Lower lobe of right lung (tissue), 2 donors: ENCODE measurements around the gene GRIP1. TPM values are rescaled to one million over a fixed set of nuclear protein-coding genes. Genes with fewer than 3 reads are reported as not detected.

Experiments
- ATAC-seq, 2 donors: fragments of 200-7000 bp; cut with Tn5 transposase; one replicate each; pipeline ENCODE4 v1.9.1; 2020 to 2022; ENCODE audit warnings: mild to moderate bottlenecking in 2 of 2, moderate library complexity in 2 of 2
- DNase-seq: peaks from one replicate; pipeline ENCODE4 v3.0.0-alpha.2; 2020
- H3K27ac ChIP-seq: fragments of 200-600 bp; one replicate; pipeline ENCODE4 v1.8.0; 2022
- H3K27me3 ChIP-seq: fragments of 200-600 bp; one replicate; pipeline ENCODE4 v1.8.0; 2022; ENCODE audit warnings: low read depth
- H3K36me3 ChIP-seq: fragments of 200-600 bp; one replicate; pipeline ENCODE4 v1.8.0; 2022; ENCODE audit warnings: mild to moderate bottlenecking
- H3K4me1 ChIP-seq: fragments of 200-600 bp; one replicate; pipeline ENCODE4 v1.8.0; 2022
- H3K4me3 ChIP-seq: fragments of 200-600 bp; one replicate; pipeline ENCODE4 v1.8.0; 2022; ENCODE audit warnings: mild to moderate bottlenecking
- H3K9me3 ChIP-seq: fragments of 200-600 bp; one replicate; pipeline ENCODE4 v1.8.0; 2022
- CTCF ChIP-seq: fragments of 200-600 bp; IDR thresholded peaks from one replicate; pipeline ENCODE4 v1.8.0; 2022; ENCODE audit warnings: antibody characterized with exemption, mild to moderate bottlenecking
- intact Hi-C: fragments of 100-400 bp; cut with DNase I; formaldehyde crosslinking; loops from one replicate; pipeline ENCODE4 v1.11.0; 2022
- long read RNA-seq: library from polyadenylated mRNA; unstranded; transcript quantifications from one replicate; pipeline ENCODE4 v2.0.0, GENCODE V29; 2021
- total RNA-seq: library from RNA; stranded (reverse); fragmentation: NEBNext Ultra II Directional; extraction: Animal tissue kit (Norgen Biotek cat#: 25700); gene quantifications from one replicate; pipeline ENCODE4 v1.2.1, GENCODE V29; 2021
- donor health status: DM: no; HTN: yes; CAD: no; lungs with severe emphysema.

The GRIP1 gene, protein sequence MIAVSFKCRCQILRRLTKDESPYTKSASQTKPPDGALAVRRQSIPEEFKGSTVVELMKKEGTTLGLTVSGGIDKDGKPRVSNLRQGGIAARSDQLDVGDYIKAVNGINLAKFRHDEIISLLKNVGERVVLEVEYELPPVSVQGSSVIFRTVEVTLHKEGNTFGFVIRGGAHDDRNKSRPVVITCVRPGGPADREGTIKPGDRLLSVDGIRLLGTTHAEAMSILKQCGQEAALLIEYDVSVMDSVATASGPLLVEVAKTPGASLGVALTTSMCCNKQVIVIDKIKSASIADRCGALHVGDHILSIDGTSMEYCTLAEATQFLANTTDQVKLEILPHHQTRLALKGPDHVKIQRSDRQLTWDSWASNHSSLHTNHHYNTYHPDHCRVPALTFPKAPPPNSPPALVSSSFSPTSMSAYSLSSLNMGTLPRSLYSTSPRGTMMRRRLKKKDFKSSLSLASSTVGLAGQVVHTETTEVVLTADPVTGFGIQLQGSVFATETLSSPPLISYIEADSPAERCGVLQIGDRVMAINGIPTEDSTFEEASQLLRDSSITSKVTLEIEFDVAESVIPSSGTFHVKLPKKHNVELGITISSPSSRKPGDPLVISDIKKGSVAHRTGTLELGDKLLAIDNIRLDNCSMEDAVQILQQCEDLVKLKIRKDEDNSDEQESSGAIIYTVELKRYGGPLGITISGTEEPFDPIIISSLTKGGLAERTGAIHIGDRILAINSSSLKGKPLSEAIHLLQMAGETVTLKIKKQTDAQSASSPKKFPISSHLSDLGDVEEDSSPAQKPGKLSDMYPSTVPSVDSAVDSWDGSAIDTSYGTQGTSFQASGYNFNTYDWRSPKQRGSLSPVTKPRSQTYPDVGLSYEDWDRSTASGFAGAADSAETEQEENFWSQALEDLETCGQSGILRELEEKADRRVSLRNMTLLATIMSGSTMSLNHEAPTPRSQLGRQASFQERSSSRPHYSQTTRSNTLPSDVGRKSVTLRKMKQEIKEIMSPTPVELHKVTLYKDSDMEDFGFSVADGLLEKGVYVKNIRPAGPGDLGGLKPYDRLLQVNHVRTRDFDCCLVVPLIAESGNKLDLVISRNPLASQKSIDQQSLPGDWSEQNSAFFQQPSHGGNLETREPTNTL
- total RNA-seq: 4.3 TPM
- long read RNA-seq, partial matches to known transcripts: 0 of 4 reads
- long read RNA-seq, other reads (novel, unspliced or antisense): 4 of 4 reads

GRCh38 chr12:66678338-66679275, at the start of gene GRIP1:
Gene GRIP1 (minus strand): TSS chr12:66679076. CDS start chr12:66678904, 172 bp downstream.
- TF ChIP-seq CTCF: no peak
- Histone ChIP-seq H3K27ac (no peak within 1 kb of the TSS), H3K4me1 (no peaks in the 10 kb centered on the region), H3K36me3 (no peaks in the 10 kb centered on the region), H3K27me3 (no peaks in the 10 kb centered on the region), H3K9me3 (no peaks in the 10 kb centered on the region), H3K4me3 (no peak within 1 kb of the TSS)
- DNase-seq (no peak), ATAC-seq (no peak)
- intact Hi-C loops: no loop called here

- no peak for ATAC-seq
Measured at GRCh38 chr12:66726556-66726955, 47.7 kb upstream of the GRIP1 start.

GRCh38 chr12:66725031-66725430, 46.2 kb upstream of the GRIP1 start:
- no peak overlapping the region for H3K27ac ChIP-seq
- no peak for DNase-seq
- no peak for ATAC-seq
- H3K4me1 ChIP-seq: no peaks in the 10 kb centered on the region
- H3K27me3 ChIP-seq: no peaks in the 10 kb centered on the region
- H3K4me3 ChIP-seq: no peak overlapping the region
- intact Hi-C loops: no loop called here
- H3K36me3 ChIP-seq: no peaks in the 10 kb centered on the region
- no peak for TF ChIP-seq CTCF
- no peaks in the 10 kb centered on the region for H3K9me3 ChIP-seq

More at GRCh38 chr12:66726556-66726955, 47.7 kb upstream of the GRIP1 start:
- H3K27ac ChIP-seq: no peak overlapping the region
- TF ChIP-seq CTCF: no peak
- H3K4me1 ChIP-seq: no peaks in the 10 kb centered on the region
- no peaks in the 10 kb centered on the region for H3K9me3 ChIP-seq
- DNase-seq: no peak
- no peak overlapping the region for H3K4me3 ChIP-seq
- H3K27me3 ChIP-seq: no peaks in the 10 kb centered on the region
- H3K36me3 ChIP-seq: no peaks in the 10 kb centered on the region
- intact Hi-C loops: no loop called here

DNA sequence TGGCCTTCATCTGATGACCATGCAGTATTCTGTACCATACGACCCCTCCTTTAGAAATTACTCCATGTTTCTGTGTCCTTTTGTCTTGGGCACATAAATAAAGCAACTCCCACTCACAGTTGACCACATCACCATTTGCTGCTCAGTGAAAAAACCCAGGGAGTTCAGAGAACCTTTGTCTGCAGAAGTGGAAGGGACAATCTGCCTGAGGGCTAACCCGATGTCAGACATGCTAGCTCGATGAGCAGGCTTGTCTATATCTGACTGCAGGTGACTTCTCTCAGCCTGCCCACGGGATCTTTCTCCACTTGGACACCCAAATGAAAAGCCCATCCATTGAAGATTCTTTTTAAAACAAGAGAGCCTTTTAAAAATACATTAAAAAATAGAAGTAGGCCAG, 45.7 kb upstream of the GRIP1 start:
- DNase-seq (no peak), ATAC-seq (no peak)
- Histone ChIP-seq H3K4me1 (no peaks in the 10 kb centered on the region), H3K36me3 (no peaks in the 10 kb centered on the region), H3K27me3 (no peaks in the 10 kb centered on the region), H3K4me3 (no peak overlapping the region), H3K9me3 (no peaks in the 10 kb centered on the region), H3K27ac (no peak overlapping the region)
- TF ChIP-seq CTCF: no peak
- intact Hi-C loops: no loop called here
